Central memory CD8-positive, alpha-beta T cell (primary cell): ENCODE results near the gene LAMP5.

Experiments used
- ATAC-seq: fragments of 150-1000 bp; cut with Tn5 transposase; replicated peaks from 2 replicates; pipeline ENCODE4 v1.10.0; 2022; ENCODE audit warnings: mild to moderate bottlenecking, moderate FRiP score, moderate number of reproducible peaks; ENCODE audit not compliant: poor library complexity, severe bottlenecking; ENCODE audit errors: extremely low read depth
- DNase-seq, 2 donors: peaks; one replicate each; pipeline ENCODE4 v3.0.0; 2021; ENCODE audit warnings: low spot score in 2 of 2
- H3K27ac Mint-ChIP-seq: one replicate; pipeline ENCODE4 v1.8.0; 2022; ENCODE audit warnings: low read depth, mild to moderate bottlenecking, moderate library complexity, mixed read lengths
- H3K27me3 Mint-ChIP-seq: one replicate; pipeline ENCODE4 v1.8.0; 2022; ENCODE audit warnings: mixed read lengths
- H3K36me3 Mint-ChIP-seq: one replicate; pipeline ENCODE4 v1.8.0; 2022; ENCODE audit warnings: mild to moderate bottlenecking, moderate library complexity, mixed read lengths; ENCODE audit not compliant: insufficient read depth
- H3K4me1 Mint-ChIP-seq: one replicate; pipeline ENCODE4 v1.8.0; 2022; ENCODE audit warnings: mixed read lengths
- H3K4me3 Mint-ChIP-seq: one replicate; pipeline ENCODE4 v1.8.0; 2022; ENCODE audit warnings: mild to moderate bottlenecking, moderate library complexity, mixed read lengths
- H3K9me3 Mint-ChIP-seq: one replicate; pipeline ENCODE4 v1.8.0; 2022; ENCODE audit warnings: mixed read lengths

The LAMP5 gene

DNA sequence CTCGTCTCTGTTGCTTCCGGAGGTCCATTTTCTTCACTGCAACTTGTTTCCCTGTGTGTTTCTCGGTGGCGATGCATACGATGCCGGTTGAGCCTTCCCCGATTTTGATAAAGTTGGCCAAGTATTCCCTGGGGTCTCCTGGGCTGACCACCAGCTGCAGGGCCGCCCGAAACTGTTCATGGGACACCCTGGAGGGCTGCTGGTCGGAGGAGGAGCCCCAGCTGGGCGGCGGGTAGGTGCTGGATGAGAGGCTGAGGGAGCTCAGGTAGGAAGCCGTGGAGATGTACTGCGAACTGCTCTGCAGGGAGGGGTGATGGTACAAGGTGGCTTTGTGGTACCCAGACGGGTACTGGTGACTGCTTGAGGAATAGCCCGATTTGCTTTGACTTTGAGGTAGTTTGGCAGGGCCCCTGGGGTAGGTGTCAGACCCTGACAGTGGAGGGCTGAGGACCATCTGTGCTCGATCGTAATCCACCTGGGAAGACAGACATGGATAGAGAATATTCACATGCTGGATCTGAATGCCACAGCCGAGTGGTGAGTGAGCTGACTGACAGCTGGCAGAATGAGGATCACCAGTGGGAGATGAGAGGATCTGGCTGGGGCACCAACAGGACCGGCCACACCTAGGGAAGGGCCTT, 51.6 kb downstream of the LAMP5 start:
- ATAC-seq (no peak), DNase-seq (no peak)
- Mint-ChIP-seq H3K27me3 (no peaks in the 10 kb centered on the region), H3K4me3 (no peak overlapping the region), H3K36me3 (no peaks in the 10 kb centered on the region), H3K9me3 (peaks cover 13% of the 10 kb centered on the region), H3K4me1 (no peaks in the 10 kb centered on the region), H3K27ac (no peak overlapping the region)

DNA sequence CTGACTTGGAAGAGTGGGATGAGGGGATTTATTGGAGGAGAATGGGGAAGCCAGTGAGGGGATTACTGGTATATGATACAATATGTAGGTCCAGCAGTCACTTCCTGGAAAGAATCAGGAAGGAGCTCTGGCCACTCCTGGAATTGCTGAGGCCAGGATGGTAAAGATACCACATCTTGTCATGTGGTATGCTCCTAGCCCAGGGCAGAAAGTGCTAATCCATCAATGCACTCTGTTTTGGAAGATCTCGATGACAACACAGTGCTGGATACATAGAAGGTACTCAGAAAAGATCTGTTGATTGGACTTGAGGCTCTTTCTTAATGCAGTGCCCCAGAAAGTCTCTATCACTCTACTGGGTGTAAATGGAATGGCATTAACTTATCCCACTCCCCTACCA, 52.6 kb downstream of the LAMP5 start:
- no peak for ATAC-seq
- Mint-ChIP-seq H3K9me3 (peaks cover 13% of the 10 kb centered on the region), H3K27ac (no peak overlapping the region), H3K4me3 (no peak overlapping the region), H3K27me3 (no peaks in the 10 kb centered on the region), H3K4me1 (no peaks in the 10 kb centered on the region), H3K36me3 (no peaks in the 10 kb centered on the region)
- DNase-seq: no peak

DNA sequence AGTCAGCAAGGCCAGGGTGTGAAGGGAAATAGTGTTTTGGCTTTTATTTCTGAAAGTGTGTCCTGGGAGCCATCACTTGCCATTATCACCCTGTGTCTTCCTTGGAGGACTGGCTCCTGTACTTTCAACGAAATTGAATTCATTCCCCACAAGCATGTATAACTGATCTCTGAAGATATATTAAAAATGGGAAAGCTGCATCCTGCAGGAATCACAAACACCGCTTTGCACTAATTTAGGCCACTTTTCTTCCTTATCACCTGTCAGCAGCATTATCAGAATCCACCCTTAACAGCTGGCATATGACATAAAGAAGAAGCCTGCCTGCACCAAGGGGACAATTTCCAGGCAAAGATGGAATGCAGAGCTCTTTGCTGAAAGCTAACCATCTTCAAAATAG, 56.2 kb downstream of the LAMP5 start:
- Mint-ChIP-seq H3K27ac (no peak overlapping the region), H3K9me3 (peaks cover 18% of the 10 kb centered on the region), H3K4me1 (no peaks in the 10 kb centered on the region), H3K4me3 (no peak overlapping the region), H3K36me3 (no peaks in the 10 kb centered on the region), H3K27me3 (no peaks in the 10 kb centered on the region)
- ATAC-seq (no peak), DNase-seq (no peak)

DNA sequence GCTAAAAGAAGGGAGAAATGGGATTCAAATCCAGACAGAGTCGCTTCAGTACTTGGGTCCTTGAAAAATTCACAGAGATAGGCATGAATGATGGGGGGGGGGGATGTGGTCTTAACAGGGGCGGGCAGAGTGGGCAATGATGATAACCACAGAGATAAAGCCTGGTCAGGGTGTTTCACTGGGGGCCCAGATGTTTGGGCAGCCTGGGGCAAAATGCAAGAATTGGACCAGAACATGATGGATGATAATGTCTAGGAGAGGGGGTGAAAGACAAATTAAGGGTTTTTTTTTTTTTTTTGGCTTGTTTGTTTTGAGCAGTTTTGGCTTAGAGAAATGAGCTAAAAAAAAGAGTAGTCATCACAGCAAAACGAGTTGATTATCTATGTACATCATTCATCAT, 57.4 kb downstream of the LAMP5 start:
- no peak overlapping the region for H3K27ac Mint-ChIP-seq
- ATAC-seq: no peak
- H3K4me3 Mint-ChIP-seq: no peak overlapping the region
- no peaks in the 10 kb centered on the region for H3K36me3 Mint-ChIP-seq
- DNase-seq: no peak
- H3K27me3 Mint-ChIP-seq: no peaks in the 10 kb centered on the region
- H3K9me3 Mint-ChIP-seq: peaks cover 11% of the 10 kb centered on the region
- no peaks in the 10 kb centered on the region for H3K4me1 Mint-ChIP-seq

DNA sequence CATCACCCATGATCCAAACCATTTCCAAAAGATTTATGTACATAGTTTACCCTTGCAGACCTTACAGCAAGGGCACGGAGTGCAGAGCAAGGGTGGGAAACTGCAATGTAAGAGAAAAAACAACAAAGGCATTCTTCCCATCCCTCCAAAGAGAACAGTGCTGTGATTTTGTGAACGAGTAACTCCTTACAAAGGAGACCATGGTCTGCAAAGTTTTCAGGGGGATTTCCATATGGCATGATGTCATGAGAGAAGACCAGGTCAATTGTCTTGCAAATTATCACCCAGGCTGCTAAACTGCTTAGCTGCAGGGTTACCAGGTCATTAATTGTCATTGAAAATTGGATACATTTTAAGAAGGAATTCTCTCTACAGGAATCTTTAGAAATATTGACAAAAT, 58.3 kb downstream of the LAMP5 start:
- DNase-seq (no peak), ATAC-seq (no peak)
- Mint-ChIP-seq H3K4me1 (no peaks in the 10 kb centered on the region), H3K36me3 (no peaks in the 10 kb centered on the region), H3K9me3 (peaks cover 11% of the 10 kb centered on the region), H3K27me3 (no peaks in the 10 kb centered on the region), H3K4me3 (no peak overlapping the region), H3K27ac (no peak overlapping the region)

DNA sequence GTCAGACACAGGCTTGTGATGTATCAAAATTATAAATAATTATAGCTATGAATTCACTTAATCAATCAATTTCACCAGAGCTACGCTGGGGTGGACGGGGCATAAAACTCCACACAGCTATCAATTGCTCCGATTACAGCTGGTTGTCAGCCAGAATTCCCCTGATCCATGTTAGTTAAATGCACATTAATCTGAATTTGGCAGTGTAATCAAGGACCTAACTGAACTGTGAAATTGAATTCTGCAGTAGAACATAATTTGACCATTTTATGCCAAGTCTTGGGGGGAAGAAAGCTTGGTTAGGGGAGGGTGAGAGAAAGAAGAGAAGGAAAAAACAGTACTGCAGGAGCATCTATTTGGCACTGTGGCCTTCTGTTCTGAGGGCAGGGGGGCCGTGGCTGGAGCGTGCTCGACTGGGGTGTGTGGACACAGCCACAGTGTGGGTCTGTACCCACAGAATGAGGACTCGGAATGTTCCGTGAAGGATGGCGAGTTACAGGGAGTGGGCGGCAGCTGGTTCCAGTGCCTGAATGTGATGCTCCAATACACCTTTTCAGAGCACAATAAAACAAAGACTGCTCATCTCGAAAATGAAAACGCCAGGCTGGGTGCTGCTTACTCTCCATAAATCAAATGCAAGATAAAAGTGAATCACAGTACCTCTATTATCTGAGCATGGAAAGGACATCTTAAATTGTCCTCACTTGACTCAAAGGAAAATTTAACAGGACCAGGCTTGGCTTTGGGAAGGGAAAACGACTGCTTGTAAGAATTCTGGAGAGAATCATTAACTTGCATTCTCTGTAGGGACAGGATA, 59.2 kb downstream of the LAMP5 start:
- Mint-ChIP-seq H3K27ac (no peak overlapping the region), H3K9me3 (peaks cover 11% of the 10 kb centered on the region), H3K36me3 (no peaks in the 10 kb centered on the region), H3K4me3 (no peak overlapping the region), H3K4me1 (no peaks in the 10 kb centered on the region), H3K27me3 (no peaks in the 10 kb centered on the region)
- ATAC-seq (no peak), DNase-seq (no peak)

DNA sequence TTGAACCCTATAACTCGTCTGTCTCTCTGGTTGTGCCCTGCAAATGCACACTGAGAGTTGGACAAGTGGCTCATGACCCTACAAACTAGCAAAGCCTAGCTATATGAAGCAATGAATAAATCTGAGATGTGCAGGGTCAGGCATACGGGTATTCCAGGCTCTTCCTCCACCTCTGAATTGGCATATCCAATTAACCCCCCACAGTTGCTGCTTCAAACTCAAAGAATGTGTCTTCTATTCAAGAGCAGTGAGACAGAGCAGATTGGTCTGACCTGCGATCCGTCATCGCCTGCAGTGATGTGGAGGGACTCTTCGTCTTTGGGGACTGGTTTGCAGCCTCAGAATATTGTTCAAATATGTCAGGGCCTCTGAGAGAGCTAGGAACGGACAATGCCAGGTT, 59.8 kb downstream of the LAMP5 start:
- DNase-seq (no peak), ATAC-seq (no peak)
- no peaks in the 10 kb centered on the region for H3K4me1 Mint-ChIP-seq

DNA sequence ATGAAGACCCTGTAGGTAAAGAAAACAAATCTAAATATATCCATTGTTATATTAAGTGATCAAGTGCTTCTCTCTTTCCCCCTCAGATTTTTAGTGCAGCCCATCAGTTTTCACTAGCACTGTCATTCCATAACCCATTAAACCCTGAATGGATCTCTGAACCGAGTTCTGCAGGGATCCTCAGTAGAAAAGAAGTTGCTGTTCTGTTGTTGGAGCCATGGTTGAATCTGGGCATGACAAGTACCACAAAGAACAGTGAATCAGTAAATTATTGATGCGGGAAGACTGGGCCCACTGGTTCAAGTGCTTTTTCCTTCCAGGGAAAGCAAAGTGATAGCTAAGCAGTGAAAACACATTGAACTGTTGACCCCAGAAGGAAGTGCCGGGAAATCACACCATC, 60.4 kb downstream of the LAMP5 start:
- Mint-ChIP-seq H3K4me3 (no peak overlapping the region), H3K27ac (no peak overlapping the region), H3K4me1 (no peaks in the 10 kb centered on the region), H3K27me3 (no peaks in the 10 kb centered on the region), H3K9me3 (peaks cover 5% of the 10 kb centered on the region), H3K36me3 (no peaks in the 10 kb centered on the region)
- DNase-seq (no peak), ATAC-seq (no peak)

More for the DNA sequence above, 59.8 kb downstream of the LAMP5 start:
- no peaks in the 10 kb centered on the region for H3K36me3 Mint-ChIP-seq
- H3K27me3 Mint-ChIP-seq: no peaks in the 10 kb centered on the region
- no peak overlapping the region for H3K4me3 Mint-ChIP-seq
- H3K9me3 Mint-ChIP-seq: peaks cover 8% of the 10 kb centered on the region
- no peak overlapping the region for H3K27ac Mint-ChIP-seq

DNA sequence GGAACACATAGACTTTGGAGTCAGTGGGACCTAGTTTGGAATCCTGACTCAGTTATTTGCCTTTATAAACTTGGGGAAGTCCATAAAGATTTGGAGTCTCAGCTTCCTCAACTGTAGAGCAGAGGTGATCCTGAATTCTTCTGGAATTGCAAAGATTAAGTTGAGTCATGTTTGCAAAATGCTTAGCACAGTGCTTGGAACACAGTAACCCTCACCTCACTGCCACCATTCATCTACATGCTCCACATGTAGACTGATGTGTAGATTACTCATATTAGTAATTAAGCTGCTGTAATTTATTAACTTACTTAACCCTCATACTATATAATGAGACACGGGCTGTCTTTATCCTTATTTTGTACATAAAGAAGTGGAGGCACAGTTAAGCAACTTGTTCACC, 61.4 kb downstream of the LAMP5 start:
- ATAC-seq (no peak), DNase-seq (no peak)
- Mint-ChIP-seq H3K27me3 (no peaks in the 10 kb centered on the region), H3K4me1 (no peaks in the 10 kb centered on the region), H3K9me3 (peaks cover 10% of the 10 kb centered on the region), H3K36me3 (no peaks in the 10 kb centered on the region), H3K4me3 (no peak overlapping the region), H3K27ac (no peak overlapping the region)

DNA sequence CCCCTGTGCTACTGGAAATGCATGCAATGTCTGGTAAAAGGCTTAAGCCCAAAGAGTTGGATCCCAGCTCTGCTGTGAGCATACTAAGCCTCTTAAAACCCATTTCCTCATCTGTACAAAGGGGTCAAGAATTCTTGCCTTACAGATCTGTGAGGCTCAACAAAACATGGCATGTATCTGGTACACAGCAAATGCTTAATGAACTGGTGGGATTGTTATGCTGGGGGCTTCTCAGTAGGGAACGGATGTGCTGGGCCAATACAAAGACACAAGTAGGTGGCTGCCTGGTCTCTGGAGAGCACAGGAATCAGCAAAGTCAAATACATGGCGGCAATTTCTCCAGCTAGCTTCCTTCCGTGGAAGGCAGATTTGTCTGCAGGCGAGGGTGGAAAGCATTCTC, 62.3 kb downstream of the LAMP5 start:
- Mint-ChIP-seq H3K27ac (no peak overlapping the region), H3K27me3 (no peaks in the 10 kb centered on the region), H3K36me3 (no peaks in the 10 kb centered on the region), H3K9me3 (peaks cover 10% of the 10 kb centered on the region), H3K4me1 (no peaks in the 10 kb centered on the region), H3K4me3 (no peak overlapping the region)
- DNase-seq (no peak), ATAC-seq (no peak)

DNA sequence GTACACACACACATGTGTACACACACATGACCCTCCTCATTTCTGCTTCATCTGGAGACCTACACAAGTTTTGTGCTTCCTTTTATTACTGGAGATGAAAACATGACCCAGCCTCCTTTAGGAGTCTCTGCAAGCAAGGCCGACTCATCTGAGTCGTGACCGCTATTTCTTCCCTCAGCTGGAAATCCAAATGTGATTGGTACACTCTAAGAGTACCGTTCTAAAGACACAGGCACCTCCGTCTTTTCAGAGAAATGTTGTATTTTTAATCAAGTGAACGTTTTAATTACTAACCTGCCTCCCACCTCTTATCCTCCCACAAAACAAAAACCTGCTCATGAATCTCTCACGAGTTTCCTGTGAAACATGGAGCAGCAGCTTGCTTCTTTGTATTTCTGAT, 63.0 kb downstream of the LAMP5 start:
- Mint-ChIP-seq H3K4me3 (no peak overlapping the region), H3K27me3 (no peaks in the 10 kb centered on the region), H3K9me3 (peaks cover 10% of the 10 kb centered on the region), H3K4me1 (no peaks in the 10 kb centered on the region), H3K27ac (no peak overlapping the region), H3K36me3 (no peaks in the 10 kb centered on the region)
- no peak for DNase-seq
- ATAC-seq: no peak

DNA sequence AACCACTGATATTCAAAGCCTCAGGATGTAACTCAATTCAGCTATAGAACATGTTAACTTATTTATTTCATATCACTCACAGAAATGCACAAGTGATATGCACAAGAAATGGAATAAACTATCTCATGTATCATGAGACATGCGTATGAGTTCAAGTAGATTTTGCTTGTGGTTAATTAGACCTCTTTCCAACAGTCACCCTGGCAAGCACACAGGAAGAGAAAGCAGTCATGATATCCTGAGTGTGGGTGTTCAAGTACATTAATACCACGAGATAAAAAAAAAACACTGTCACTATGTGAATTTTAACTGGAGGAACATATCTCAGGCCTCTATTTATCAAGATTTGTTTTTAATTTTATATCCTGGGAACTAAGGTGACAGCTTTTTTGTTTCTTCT, 64.2 kb downstream of the LAMP5 start:
- Mint-ChIP-seq H3K27ac (no peak overlapping the region), H3K4me3 (no peak overlapping the region), H3K36me3 (no peaks in the 10 kb centered on the region), H3K27me3 (no peaks in the 10 kb centered on the region), H3K9me3 (peaks cover 5% of the 10 kb centered on the region), H3K4me1 (no peaks in the 10 kb centered on the region)
- DNase-seq (no peak), ATAC-seq (no peak)
